HG02938 (cell line): Measurements from ENCODE around the gene MACROH2A1.
"Not testable (repeated sequence)": the region's sequence is repeated elsewhere in the genome, so short reads cannot be mapped to it uniquely, and the experiment has no call there.

ENCODE experiments used
- ATAC-seq: cut with Tn5 transposase; IDR thresholded peaks from one replicate; pipeline ENCODE4 v1.9.1; 2021; ENCODE audit warnings: mild to moderate bottlenecking, moderate library complexity; ENCODE audit not compliant: unreplicated experiment

The MACROH2A1 gene

GRCh38 chr5:135379046-135379654 lies 19.9 kb downstream of the MACROH2A1 start:
- no peak for ATAC-seq

GRCh38 chr5:135377751-135378680 lies 21.0 kb downstream of the MACROH2A1 start:
- no peak for ATAC-seq

- peak; percentile 70 for ATAC-seq
These were observed 21.9 kb downstream of the MACROH2A1 start for GRCh38 chr5:135376961-135377624.

GRCh38 chr5:135375040-135375793 lies 23.8 kb downstream of the MACROH2A1 start:
- ATAC-seq = no peak

GRCh38 chr5:135373736-135374515 lies 25.1 kb downstream of the MACROH2A1 start:
- no peak for ATAC-seq

- no peak for ATAC-seq
These were observed 26.2 kb downstream of the MACROH2A1 start for GRCh38 chr5:135372654-135373381.

- no peak for ATAC-seq
These were observed 27.3 kb downstream of the MACROH2A1 start for GRCh38 chr5:135371622-135372232.

- ATAC-seq = no peak
These were observed 29.1 kb downstream of the MACROH2A1 start for GRCh38 chr5:135369952-135370351.

- ATAC-seq = no peak
These were observed 31.5 kb downstream of the MACROH2A1 start for GRCh38 chr5:135367554-135367953.

- ATAC-seq = no peak
These were observed 32.0 kb downstream of the MACROH2A1 start for GRCh38 chr5:135367076-135367475.

GRCh38 chr5:135365281-135365680 lies 33.8 kb downstream of the MACROH2A1 start:
- ATAC-seq = no peak

- ATAC-seq = no peak
These were observed 34.4 kb downstream of the MACROH2A1 start for GRCh38 chr5:135364421-135365262.

GRCh38 chr5:135363342-135363741 lies 35.7 kb downstream of the MACROH2A1 start:
- not testable (repeated sequence) for ATAC-seq

- no peak for ATAC-seq
These were observed 36.9 kb downstream of the MACROH2A1 start for GRCh38 chr5:135362102-135362501.

GRCh38 chr5:135360278-135361274 lies 38.5 kb downstream of the MACROH2A1 start:
- ATAC-seq = no peak

- no peak for ATAC-seq
These were observed 39.5 kb downstream of the MACROH2A1 start for GRCh38 chr5:135359374-135360165.
